Amygdala (tissue), 56 donors: Measurements from ENCODE around the gene AZIN2.
"Not testable (repeated sequence)": the region's sequence is repeated elsewhere in the genome, so short reads cannot be mapped to it uniquely, and the experiment has no call there.

Source experiments
- DNase-seq, 56 donors: peaks; one replicate each; lab custom pipeline; 2025; lab: John Stamatoyannopoulos, UW

The AZIN2 gene

GRCh38 chr1:33121728-33122127, 40.8 kb downstream of the AZIN2 start:
- DNase-seq = no peak

- DNase-seq = no peak
These were observed 41.7 kb downstream of the AZIN2 start for GRCh38 chr1:33122483-33123178.

DNA sequence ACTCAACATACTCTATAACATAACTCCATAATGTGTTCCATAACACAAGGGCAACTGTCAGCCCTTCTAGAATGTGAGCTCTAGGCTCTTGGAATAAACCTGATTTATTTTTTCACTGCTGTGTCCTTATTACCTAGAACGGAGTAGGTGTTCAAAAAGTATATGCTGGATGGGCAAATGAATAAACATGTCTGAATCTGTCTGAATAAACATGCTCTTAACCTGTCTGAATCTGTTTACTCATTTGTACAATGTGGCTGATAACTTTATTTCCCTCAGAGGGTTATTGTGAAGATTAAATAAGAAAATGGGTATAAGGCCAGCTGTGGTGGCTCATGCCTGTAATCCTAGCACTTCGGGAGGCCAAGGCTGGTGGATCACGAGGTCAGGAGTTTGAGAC, 42.3 kb downstream of the AZIN2 start:
- no peak for DNase-seq

DNA sequence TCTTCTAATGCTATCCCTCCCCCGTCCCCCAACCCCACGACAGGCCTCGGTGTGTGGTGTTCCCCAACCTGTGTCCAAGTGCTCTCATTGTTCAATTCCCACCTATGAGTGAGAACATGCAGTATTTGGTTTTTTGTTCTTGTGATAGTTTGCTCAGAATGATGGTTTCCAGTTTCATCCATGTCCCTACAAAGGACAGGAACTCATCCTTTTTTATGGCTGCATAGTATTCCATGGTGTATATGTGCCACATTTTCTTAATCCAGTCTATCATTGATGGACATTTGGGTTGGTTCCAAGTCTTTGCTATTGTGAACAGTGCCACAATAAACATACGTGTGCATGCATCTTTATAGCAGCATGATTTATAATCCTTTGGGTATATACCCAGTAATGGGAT, 43.7 kb downstream of the AZIN2 start:
- DNase-seq = not testable (repeated sequence)

- DNase-seq = no peak
These were observed 45.6 kb downstream of the AZIN2 start for GRCh38 chr1:33126411-33127000.

DNA sequence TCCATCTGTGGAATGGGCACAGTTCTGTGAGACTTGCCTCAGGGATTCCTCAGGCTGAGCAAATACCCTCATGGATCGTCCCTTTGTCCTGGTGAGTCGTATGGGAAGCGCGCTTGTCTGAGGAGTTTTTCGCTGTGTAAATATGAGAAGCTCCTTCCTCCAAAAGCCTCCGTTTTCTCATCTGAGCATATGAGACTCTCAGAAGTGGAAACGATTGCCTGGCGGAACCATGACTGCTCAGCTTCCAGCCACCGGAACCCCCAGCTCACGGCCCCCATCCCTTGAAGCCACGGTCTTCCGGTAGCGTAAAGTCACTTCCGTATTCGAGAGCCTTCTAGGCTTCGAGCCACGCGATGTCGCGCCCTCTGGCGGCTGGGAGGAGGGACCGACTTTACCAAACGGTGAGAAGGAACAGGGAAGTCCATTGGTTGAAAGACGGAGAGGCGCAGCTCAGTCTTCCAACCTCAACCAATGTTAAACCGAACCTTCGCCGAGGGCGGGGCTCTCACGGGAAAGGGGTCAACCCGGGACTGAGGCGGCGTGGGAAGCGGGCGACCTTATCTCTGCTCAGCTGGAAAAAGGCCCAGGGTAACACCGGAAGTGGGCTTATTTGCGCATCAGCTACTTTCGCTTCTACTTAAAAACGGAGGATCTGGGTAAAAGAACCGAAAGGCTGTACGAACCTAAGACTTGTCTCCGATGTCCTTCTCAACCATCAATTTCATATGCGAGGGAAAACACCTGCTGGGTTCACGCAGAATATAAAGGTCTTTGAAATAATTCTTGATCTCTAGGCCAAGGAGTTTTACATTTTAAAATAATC, 46.3 kb downstream of the AZIN2 start:
- peak; percentile 75 to 99 (median 96) for DNase-seq

DNA sequence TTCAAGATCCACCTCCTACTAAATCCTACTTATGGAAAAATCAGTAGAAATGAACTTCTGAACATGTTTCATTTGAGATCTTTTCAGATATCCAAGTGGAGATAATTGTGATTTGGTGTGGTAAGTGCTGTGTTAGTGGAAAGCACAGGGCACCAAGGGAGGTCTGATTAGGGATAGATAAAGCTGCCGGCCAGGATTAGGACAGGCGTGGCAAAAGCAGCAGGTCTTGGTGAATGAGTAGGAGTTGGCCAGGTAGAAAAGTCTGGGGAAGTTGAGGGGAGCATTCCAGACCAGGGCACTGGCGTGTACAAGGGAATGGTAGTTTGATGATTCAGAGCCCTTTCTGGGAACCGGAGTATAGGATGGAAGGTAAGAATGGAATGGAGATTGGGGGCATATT, 47.8 kb downstream of the AZIN2 start:
- no peak for DNase-seq

DNA sequence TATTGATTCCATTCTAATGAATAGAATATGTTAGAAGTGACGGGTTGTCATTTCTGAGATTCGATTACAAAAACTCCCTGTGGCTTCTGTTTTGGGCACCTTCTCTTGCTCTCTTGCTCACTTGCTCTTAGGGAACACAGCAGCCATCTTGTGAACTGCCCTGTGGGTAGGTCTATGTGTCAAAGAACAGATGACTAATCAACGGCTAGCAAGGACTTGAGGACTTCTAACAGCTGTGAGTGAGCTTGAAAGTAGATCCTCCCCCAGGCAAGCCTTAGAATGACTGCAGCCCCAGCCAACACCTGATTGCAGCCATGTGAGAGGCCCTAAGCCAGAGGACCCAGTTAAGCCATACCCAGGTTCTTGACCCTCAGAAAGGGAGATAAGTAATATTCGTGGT, 49.3 kb downstream of the AZIN2 start:
- no peak for DNase-seq

DNA sequence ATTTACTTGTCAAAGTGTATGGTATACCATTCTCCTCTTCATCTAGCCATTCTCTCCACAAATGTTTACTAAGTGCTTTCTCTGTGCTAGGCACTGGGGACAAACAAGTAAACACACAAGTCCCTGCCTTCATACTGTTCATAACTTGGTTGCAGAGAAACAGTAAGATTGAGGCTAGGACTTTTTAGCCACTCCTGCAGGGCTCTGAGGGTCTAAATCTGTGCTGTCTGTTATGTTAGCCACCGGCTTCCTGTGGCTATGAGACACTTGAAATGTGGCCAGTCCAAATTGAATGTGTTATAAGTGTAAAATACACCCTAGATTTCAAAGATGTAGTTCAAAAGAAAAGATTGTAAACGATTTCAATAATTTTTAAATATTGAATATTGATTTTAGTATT, 50.2 kb downstream of the AZIN2 start:
- no peak for DNase-seq

DNA sequence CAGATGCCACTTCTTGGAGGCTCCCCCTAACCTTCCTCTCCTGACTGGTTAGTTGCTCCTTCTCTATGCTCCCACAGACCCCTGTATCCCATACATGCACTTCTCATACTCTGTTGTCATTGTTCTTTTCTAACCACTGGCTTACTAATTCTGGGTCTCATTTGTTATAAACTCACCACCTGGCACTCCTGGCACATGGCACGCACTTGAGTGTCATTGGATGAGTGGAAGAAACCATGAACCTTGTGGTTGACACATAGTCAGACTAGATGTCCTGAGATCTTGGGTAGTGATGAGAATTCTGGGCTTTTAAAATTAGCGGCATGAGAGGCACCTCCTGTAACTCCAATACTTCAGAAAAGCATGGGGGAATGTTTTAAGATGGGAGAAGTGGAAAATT, 51.6 kb downstream of the AZIN2 start:
- DNase-seq = no peak

DNA sequence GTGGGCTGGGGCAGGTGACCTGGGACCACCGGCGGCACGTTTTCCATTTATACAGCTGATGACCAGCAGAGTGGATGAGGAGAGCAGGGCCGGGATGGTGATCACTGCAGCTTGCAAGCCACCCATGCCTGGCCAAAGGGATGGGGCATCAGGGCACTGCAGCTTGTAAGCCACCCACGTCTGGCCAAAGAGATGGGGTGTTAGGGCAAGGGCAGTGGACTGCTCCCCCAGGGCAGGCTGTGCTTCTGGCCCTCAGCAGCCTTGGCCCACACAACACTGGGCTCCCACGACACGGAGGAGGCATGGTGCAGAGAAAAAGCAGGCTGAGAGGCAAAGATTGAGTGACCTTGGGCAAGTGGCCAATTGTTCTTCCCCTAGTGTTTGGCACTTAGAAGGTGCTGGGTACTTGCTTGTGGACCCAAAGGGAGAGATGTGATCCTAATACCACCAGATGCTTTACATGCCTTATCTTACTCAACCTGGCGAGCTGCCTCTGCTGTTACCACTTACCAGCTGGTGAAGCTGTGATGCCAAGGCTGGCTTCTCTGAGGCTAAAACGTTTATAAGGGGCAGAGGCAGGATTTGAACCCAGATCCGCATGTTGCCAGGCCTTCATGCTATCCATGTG, 52.6 kb downstream of the AZIN2 start:
- no peak for DNase-seq

DNA sequence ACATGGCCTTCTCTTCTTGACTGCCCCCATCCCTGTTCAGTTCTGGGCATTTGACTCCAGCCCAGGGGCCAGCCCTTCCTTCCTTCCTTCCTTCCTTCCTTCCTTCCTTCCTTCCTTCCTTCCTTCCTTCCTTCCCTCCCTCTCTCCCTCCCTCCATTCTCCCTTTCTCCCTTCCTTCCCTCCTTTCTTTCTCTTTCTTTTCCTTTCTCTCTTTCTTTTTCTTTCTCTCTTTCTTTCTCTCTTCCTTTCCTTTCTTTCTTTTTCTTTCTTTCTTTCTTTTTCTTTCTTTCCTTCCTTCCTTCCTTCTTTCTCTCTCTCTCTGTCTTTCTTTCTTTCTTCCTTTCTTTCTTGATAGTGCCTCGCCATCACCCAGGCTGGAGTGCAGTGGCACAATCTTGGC, 55.1 kb downstream of the AZIN2 start:
- not testable (repeated sequence) for DNase-seq

DNA sequence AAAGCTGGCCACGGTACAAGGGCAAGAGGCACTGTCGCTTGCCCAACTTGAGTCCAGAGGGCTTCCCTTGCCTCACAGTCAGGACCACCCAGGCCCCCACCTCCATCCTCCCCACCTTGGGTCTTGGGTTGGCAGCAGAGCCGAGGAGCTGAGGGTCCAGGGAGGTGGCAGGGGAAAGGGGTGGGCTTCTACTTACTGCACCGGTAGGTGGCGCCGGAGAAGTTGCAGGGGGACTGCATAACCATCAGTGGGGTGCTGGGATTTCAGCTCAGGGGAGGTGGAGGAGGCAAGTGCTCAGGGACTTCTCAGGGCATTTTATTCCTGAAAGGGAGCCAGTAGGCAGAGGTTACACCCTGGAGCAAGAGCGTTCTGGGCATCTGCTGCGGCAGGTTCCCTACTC, 56.8 kb downstream of the AZIN2 start:
- DNase-seq = peak in 29 of 56 donors; percentile 4 to 56 (median 18)

DNA sequence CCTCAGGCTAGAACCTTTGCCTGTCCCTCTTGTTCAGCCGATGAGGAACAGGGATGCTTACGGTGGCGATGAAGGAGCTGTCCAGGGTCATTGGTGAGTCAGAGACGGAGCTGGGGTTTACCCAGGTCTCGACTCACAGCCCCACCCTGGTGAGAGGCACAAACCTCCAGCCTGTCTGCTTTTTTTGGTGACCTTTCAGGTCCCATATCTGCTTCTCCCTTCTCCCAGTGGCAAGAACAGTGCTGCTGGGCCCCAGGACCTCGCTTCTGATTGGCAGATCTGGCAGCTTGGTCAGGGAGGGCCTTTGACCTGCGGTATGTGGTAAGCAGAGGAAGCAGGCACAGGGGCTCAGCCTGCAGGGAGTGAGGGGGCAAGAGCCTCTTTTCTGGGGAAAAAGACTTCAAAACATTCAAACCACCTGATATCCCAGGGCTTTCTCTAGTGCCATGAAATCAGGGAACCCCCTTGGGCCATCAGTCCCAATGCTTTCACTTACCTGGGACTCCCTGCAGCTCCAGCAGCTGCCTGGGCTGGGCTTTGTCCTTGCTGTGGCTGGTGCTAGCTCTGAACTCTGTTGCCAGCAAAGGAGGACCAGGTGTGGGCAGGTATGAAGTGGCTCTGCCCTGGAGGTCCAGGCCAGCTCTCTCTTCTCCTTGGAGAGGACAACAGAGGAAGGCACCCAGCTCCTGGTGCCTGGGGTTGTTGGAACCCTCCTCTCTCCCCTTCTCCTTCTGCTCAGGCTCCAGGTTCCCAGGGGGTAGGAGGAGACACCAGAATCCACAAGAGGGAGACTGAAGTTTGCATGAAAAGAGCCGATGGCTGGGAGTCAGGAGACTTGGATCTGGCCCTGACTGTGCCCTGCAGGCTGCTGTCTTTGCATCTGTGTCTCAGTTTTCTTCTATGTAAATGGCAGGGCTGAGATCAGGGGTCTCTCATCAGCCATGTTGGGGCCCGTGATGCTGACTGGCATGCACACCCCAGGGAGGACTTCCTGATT, 59.5 kb downstream of the AZIN2 start:
- DNase-seq = peak in 1 of 56 donors; percentile 9

GRCh38 chr1:33141216-33141615, 60.3 kb downstream of the AZIN2 start:
- no peak for DNase-seq

DNA sequence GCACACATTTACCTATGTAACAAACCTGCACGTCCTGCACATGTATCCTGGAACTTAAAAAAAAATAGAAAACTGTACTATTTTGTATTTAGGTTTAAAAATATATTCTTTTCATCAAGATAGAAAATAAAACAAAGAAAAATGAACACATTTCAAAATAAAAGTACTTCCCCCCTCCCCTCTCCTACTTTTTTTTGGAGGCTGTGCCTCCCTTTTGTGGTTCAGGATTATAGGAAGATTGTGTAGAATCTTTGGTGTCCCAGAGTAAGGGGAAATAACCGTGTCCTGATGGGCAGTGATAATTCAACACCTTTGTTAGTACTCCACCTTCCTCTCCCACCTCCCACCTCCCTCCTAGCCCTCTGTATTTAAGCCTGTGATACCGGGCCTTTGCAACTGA, 60.8 kb downstream of the AZIN2 start:
- DNase-seq = no peak

DNA sequence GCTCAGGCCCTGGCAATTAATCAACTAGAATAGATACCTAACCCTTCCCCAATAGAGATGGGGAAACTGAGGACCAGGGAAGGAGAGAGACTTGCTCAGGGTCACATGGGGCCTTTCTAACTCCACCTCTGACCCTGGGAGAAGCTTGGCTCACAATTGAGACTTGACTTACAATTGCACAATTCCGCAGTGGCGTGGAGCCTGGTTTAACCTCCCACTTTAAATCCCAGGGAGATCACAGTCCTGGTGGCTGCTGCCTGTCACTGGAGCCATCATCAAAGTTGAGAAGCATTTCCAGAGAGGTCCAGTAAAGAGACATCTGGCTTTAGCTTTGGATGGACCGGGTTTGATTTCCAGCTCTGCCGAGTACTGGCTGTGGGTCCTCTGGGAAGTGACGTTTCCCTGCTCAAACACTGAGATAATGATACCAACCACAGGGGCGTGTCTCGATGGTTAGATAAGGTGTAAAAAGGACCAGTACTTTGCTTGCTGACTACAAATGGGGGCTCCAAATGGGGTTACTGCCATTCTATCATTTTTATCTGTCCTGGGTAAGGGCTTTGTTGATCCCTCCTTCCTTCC, 61.6 kb downstream of the AZIN2 start:
- DNase-seq = no peak

DNA sequence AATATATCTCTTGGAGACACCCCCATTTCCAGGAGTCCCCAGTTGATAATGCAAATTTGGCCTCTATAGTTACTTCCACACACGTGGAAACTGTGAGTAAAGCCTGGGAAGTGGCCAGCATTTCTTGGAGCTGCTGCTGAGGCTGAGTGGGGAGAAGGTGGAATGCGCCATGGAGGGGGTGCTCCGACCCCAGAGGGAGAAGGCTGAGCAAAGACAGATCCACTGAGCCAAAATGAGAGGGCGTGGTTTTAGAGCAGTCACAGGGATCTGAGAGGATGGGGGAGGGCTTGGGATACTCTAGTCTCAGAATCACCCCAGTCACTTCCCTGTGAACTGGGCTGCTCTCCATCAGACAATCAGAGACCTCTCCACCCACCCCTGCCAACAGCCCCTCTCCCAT, 62.2 kb downstream of the AZIN2 start:
- DNase-seq = no peak

DNA sequence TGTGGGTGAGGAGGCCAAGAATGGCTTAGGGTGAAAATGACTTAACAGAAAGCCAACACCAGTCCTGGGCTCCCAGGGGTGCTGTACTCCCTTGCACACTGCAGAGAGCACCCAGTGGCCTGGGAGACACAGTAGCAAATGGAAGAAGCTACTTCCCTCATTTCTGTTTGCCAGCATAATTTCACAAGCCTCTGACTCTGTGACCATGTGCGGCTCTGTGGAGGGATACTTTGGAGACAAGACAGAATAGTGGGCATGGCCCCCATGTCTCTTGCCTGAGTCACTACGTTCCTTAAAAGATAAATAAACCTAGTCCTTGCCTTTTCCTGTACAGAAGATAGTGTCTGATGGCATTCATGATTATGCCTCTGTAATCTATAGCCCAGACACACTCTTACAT, 62.7 kb downstream of the AZIN2 start:
- no peak for DNase-seq

GRCh38 chr1:33146003-33146402, 65.0 kb downstream of the AZIN2 start:
- no peak for DNase-seq
